ENCODE measurements around the gene DNER. TPM values are rescaled to one million over a fixed set of nuclear protein-coding genes. Genes with fewer than 3 reads are reported as not detected.

DNER gene
- total RNA-seq, 1 experiment from 2014 or later, result 0.28 TPM

DNA sequence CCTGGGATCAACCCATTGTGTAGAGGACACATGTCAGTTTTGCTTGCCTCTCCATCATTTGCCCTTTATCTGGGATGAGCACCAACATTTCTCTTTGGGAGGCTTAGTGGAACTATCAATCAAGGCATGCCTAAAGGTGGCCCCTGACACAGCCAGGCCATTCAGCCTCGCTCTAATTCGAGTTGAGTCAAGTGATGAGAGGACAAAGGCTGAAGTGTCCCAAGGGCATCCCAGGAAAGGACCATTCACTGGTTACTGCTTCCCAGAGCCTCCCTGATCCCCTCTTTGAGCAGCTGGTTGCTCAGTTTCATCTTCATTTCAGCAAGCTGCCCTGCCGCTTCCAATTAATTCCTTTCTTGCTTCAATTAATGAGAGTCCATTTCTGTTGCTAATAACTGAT lies 63.5 kb downstream of the DNER start:
- BruUV-seq (replicated peaks), result no TSS peak
- ChIA-PET CTCF (interaction anchor here (0.5 kb wide), 1 partner anchor 162 kb away, joined by 20 read pairs; no protein-coding TSS in a partner anchor), POLR2A (ENCODE audit: unreplicated experiment) (no interaction called here)
- Histone ChIP-seq H3K79me2 (ENCODE audit: low read depth) (no peaks in the 10 kb centered on the region), H3K9me2 (ENCODE audit: insufficient read depth) (no peaks in the 10 kb centered on the region), H2AFZ (no peak overlapping the region), H3K4me1 (replicated peaks; ENCODE audit: insufficient read depth) (no peaks in the 10 kb centered on the region), H3F3A (ENCODE audit: insufficient read depth, low read depth) (no peaks in the 10 kb centered on the region), H3K27ac (no peak overlapping the region), H3K4me3 (no peak overlapping the region), H4K20me1 (ENCODE audit: insufficient read depth) (no peaks in the 10 kb centered on the region), H3K9me3 (ENCODE audit: insufficient read depth, low read depth) (no peaks in the 10 kb centered on the region), H3K4me2 (no peak overlapping the region), H3K36me3 (ENCODE audit: low read depth) (no peaks in the 10 kb centered on the region), H3K27me3 (ENCODE audit: insufficient read depth, low read depth) (no peaks in the 10 kb centered on the region)
- TF ChIP-seq EZH2 (IDR thresholded peaks at IDR 0.05; ENCODE audit: low read depth), result no peak
- TF ChIP-seq, protein P1, sequence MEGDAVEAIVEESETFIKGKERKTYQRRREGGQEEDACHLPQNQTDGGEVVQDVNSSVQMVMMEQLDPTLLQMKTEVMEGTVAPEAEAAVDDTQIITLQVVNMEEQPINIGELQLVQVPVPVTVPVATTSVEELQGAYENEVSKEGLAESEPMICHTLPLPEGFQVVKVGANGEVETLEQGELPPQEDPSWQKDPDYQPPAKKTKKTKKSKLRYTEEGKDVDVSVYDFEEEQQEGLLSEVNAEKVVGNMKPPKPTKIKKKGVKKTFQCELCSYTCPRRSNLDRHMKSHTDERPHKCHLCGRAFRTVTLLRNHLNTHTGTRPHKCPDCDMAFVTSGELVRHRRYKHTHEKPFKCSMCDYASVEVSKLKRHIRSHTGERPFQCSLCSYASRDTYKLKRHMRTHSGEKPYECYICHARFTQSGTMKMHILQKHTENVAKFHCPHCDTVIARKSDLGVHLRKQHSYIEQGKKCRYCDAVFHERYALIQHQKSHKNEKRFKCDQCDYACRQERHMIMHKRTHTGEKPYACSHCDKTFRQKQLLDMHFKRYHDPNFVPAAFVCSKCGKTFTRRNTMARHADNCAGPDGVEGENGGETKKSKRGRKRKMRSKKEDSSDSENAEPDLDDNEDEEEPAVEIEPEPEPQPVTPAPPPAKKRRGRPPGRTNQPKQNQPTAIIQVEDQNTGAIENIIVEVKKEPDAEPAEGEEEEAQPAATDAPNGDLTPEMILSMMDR (conservative IDR thresholded peaks at IDR 0.05), result no peak
- DNase-seq, result no peak
- intact Hi-C loops (cut with micrococcal nuclease; ENCODE audit: unreplicated experiment), result no loop called here

GRCh38 chr2:229650059-229650458 lies 64.3 kb downstream of the DNER start:
- CTCF ChIA-PET, result no interaction called here
- BruUV-seq (replicated peaks), result no TSS peak
- Histone ChIP-seq H3K79me2 (ENCODE audit: low read depth) (no peaks in the 10 kb centered on the region), H3F3A (ENCODE audit: insufficient read depth, low read depth) (no peaks in the 10 kb centered on the region), H3K4me2 (no peak overlapping the region), H3K4me1 (replicated peaks; ENCODE audit: insufficient read depth) (no peaks in the 10 kb centered on the region), H3K9me2 (ENCODE audit: insufficient read depth) (no peaks in the 10 kb centered on the region), H3K27ac (no peak overlapping the region), H3K9me3 (ENCODE audit: insufficient read depth, low read depth) (no peaks in the 10 kb centered on the region), H4K20me1 (ENCODE audit: insufficient read depth) (no peaks in the 10 kb centered on the region), H3K27me3 (ENCODE audit: insufficient read depth, low read depth) (no peaks in the 10 kb centered on the region), H2AFZ (no peak overlapping the region), H3K4me3 (no peak overlapping the region), H3K36me3 (ENCODE audit: low read depth) (no peaks in the 10 kb centered on the region)
- POLR2A ChIA-PET (ENCODE audit: unreplicated experiment), result no interaction called here
- TF ChIP-seq EZH2 (IDR thresholded peaks at IDR 0.05; ENCODE audit: low read depth), result no peak
- TF ChIP-seq, protein P1 (conservative IDR thresholded peaks at IDR 0.05), result no peak
- DNase-seq, result no peak
- intact Hi-C loops (cut with micrococcal nuclease; ENCODE audit: unreplicated experiment), result no loop called here

DNA sequence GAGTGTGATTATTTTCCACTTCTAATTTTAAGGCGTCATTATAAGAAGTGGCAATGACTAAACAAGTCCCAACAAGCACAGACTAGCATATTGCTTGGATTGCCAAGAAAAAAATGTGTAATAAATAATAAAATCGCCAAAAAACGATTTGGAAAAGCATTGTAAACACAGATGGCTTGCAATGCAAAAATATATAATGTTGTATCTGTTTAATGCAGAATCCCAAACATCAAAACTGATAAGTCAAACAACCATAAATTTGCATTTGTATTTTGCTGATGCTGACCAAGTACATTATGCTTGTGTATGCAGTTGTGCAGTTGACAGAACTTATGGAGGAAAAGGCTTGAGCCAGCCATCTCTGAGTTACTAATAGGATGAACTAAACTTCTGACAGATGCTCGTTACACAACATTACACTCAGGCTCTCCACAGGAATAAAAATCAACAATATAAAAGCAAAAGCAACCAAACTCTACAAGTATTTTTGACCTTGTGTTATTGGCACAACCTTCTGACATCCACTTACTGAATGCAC lies 68.1 kb downstream of the DNER start:
- H3K4me3 ChIP-seq, result no peak overlapping the region
- H3K9me3 ChIP-seq (ENCODE audit: insufficient read depth, low read depth), result no peaks in the 10 kb centered on the region
- H3K9me2 ChIP-seq (ENCODE audit: insufficient read depth), result no peaks in the 10 kb centered on the region
- no peaks in the 10 kb centered on the region for H3K79me2 ChIP-seq (ENCODE audit: low read depth)
- intact Hi-C loops (cut with micrococcal nuclease; ENCODE audit: unreplicated experiment), result no loop called here
- H3K27me3 ChIP-seq (ENCODE audit: insufficient read depth, low read depth), result no peaks in the 10 kb centered on the region
- CTCF ChIA-PET, result no interaction called here
- H4K20me1 ChIP-seq (ENCODE audit: insufficient read depth), result no peaks in the 10 kb centered on the region
- POLR2A ChIA-PET (ENCODE audit: unreplicated experiment), result no interaction called here
- peaks cover 16% of the 10 kb centered on the region for H3K4me1 ChIP-seq (replicated peaks; ENCODE audit: insufficient read depth)
- BruUV-seq (replicated peaks), result no TSS peak
- no peak overlapping the region for H3K27ac ChIP-seq
- TF ChIP-seq, protein P1 (conservative IDR thresholded peaks at IDR 0.05), result no peak
- TF ChIP-seq EZH2 (IDR thresholded peaks at IDR 0.05; ENCODE audit: low read depth), result no peak
- H2AFZ ChIP-seq, result no peak overlapping the region
- H3K4me2 ChIP-seq, result no peak overlapping the region
- no peaks in the 10 kb centered on the region for H3K36me3 ChIP-seq (ENCODE audit: low read depth)
- H3F3A ChIP-seq (ENCODE audit: insufficient read depth, low read depth), result no peaks in the 10 kb centered on the region
- no peak for DNase-seq
